GM21381 (cell line): ENCODE results near the gene CCDC57.
A peak's percentile ranks its signal among the peaks of the same experiment; 100 is the strongest.
"Not testable (repeated sequence)": the region's sequence is repeated elsewhere in the genome, so short reads cannot be mapped to it uniquely, and the experiment has no call there.

Experiments
- ATAC-seq: cut with Tn5 transposase; IDR thresholded peaks from one replicate; pipeline ENCODE4 v1.9.1; 2021; ENCODE audit warnings: mild to moderate bottlenecking, moderate library complexity; ENCODE audit not compliant: unreplicated experiment

Gene CCDC57

GRCh38 chr17:82225368-82226029, 12.9 kb upstream of the CCDC57 start:
- ATAC-seq = no peak

- ATAC-seq = no peak
These were observed 12.0 kb upstream of the CCDC57 start for GRCh38 chr17:82224666-82225065.

- ATAC-seq = no peak
These were observed 10.9 kb upstream of the CCDC57 start for GRCh38 chr17:82223517-82223916.

- ATAC-seq = no peak
These were observed 10.2 kb upstream of the CCDC57 start for GRCh38 chr17:82222816-82223215.

- no peak for ATAC-seq
These were observed 8.8 kb upstream of the CCDC57 start for GRCh38 chr17:82221341-82221902.

GRCh38 chr17:82219753-82220709, 7.4 kb upstream of the CCDC57 start:
- ATAC-seq = no peak

- ATAC-seq = no peak
These were observed 6.4 kb upstream of the CCDC57 start for GRCh38 chr17:82219083-82219482.

GRCh38 chr17:82218349-82219075, 5.9 kb upstream of the CCDC57 start:
- ATAC-seq = no peak

- ATAC-seq = no peak
These were observed 5.0 kb upstream of the CCDC57 start for GRCh38 chr17:82217530-82218204.

- ATAC-seq = no peak
These were observed 4.5 kb upstream of the CCDC57 start for GRCh38 chr17:82217120-82217529.

GRCh38 chr17:82216301-82217119, 3.9 kb upstream of the CCDC57 start:
- peak; percentile 41 for ATAC-seq

GRCh38 chr17:82215972-82216300, 3.3 kb upstream of the CCDC57 start:
- no peak for ATAC-seq

- no peak for ATAC-seq
These were observed 2.7 kb upstream of the CCDC57 start for GRCh38 chr17:82215095-82215971.

GRCh38 chr17:82214012-82214628, 1.5 kb upstream of the CCDC57 start:
- no peak for ATAC-seq

- ATAC-seq = peak; percentile 4
These were observed 789 bp upstream of the CCDC57 start for GRCh38 chr17:82213251-82214011.

GRCh38 chr17:82210655-82211054, 2.0 kb downstream of the CCDC57 start:
- ATAC-seq = not testable (repeated sequence)

- peak; percentile 70 for ATAC-seq
These were observed 6.7 kb downstream of the CCDC57 start for GRCh38 chr17:82205720-82206508.
